HFFc6 (cell line): ENCODE results near the gene TRAPPC6A. TPM values are rescaled to one million over a fixed set of nuclear protein-coding genes. Genes with fewer than 3 reads are reported as not detected.
A peak's percentile ranks its signal among the peaks of the same experiment; 100 is the strongest.

ENCODE experiments used
- DNase-seq: peaks from one replicate; pipeline ENCODE4 v3.0.0-alpha.2; 2018
- H3K27ac Mint-ChIP-seq: 2 replicates; pipeline ENCODE4 v1.8.0; 2020; ENCODE audit warnings: mild to moderate bottlenecking, mixed read lengths
- H3K27me3 Mint-ChIP-seq: 2 replicates; pipeline ENCODE4 v1.8.0; 2021; ENCODE audit warnings: mild to moderate bottlenecking, moderate library complexity, mixed read lengths; ENCODE audit not compliant: insufficient read depth
- H3K36me3 Mint-ChIP-seq: 2 replicates; pipeline ENCODE4 v1.8.0; 2021; ENCODE audit warnings: low read depth, mixed read lengths
- H3K4me1 Mint-ChIP-seq: 2 replicates; pipeline ENCODE4 v1.8.0; 2020; ENCODE audit warnings: low read depth, mixed read lengths
- H3K4me3 Mint-ChIP-seq: 2 replicates; pipeline ENCODE4 v1.8.0; 2020; ENCODE audit warnings: mild to moderate bottlenecking, moderate library complexity, mixed read lengths
- H3K9me3 Mint-ChIP-seq: 2 replicates; pipeline ENCODE4 v1.8.0; 2020; ENCODE audit warnings: mild to moderate bottlenecking, mixed read lengths
- total RNA-seq, 6 experiments: library from RNA; stranded (reverse); fragmentation: NEBNext Ultra II Directional; extraction: Animal tissue kit (Norgen Biotek cat#: 25700); gene quantifications; 2 replicates in 1 of 6; 3 replicates in 5 of 6; pipeline ENCODE4 v1.2.3, GENCODE V29; 2021
- TF ChIP-seq, protein P1 (sequence below): fragments of 200-600 bp; sonication (generic); IDR thresholded peaks from 2 replicates; pipeline ENCODE4 v1.5.0; 2021; ENCODE audit warnings: antibody characterized with exemption, mild to moderate bottlenecking

TRAPPC6A gene
- total RNA-seq, 6 experiments from 2014 or later, result 3.5 to 6.9 (median 5.2) TPM

- Mint-ChIP-seq H3K9me3 (no peaks in the 10 kb centered on the region), H3K4me1 (peaks cover 17% of the 10 kb centered on the region; the same call in 1 of the 2 replicates), H3K27ac (no peak overlapping the region), H3K27me3 (no peaks in the 10 kb centered on the region; the same call in 1 of the 2 replicates), H3K4me3 (no peak overlapping the region), H3K36me3 (no peaks in the 10 kb centered on the region)
- TF ChIP-seq, protein P1, sequence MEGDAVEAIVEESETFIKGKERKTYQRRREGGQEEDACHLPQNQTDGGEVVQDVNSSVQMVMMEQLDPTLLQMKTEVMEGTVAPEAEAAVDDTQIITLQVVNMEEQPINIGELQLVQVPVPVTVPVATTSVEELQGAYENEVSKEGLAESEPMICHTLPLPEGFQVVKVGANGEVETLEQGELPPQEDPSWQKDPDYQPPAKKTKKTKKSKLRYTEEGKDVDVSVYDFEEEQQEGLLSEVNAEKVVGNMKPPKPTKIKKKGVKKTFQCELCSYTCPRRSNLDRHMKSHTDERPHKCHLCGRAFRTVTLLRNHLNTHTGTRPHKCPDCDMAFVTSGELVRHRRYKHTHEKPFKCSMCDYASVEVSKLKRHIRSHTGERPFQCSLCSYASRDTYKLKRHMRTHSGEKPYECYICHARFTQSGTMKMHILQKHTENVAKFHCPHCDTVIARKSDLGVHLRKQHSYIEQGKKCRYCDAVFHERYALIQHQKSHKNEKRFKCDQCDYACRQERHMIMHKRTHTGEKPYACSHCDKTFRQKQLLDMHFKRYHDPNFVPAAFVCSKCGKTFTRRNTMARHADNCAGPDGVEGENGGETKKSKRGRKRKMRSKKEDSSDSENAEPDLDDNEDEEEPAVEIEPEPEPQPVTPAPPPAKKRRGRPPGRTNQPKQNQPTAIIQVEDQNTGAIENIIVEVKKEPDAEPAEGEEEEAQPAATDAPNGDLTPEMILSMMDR, result no peak
- no peak for DNase-seq
Observed at GRCh38 chr19:45128146-45128545, 49.9 kb downstream of the TRAPPC6A start.

GRCh38 chr19:45126654-45127053 lies 51.4 kb downstream of the TRAPPC6A start:
- Mint-ChIP-seq H3K4me1 (peaks cover 17% of the 10 kb centered on the region; the same call in 1 of the 2 replicates), H3K36me3 (no peaks in the 10 kb centered on the region), H3K27me3 (no peaks in the 10 kb centered on the region; the same call in 1 of the 2 replicates)

GRCh38 chr19:45125975-45126493 lies 52.0 kb downstream of the TRAPPC6A start:
- peak; percentile 53 for DNase-seq
- Mint-ChIP-seq H3K27ac (peak overlapping the region; percentile 26; the same call in 1 of the 2 replicates), H3K9me3 (no peaks in the 10 kb centered on the region), H3K4me1 (peaks cover 16% of the 10 kb centered on the region; the same call in 1 of the 2 replicates), H3K27me3 (no peaks in the 10 kb centered on the region; the same call in 1 of the 2 replicates), H3K36me3 (no peaks in the 10 kb centered on the region), H3K4me3 (no peak overlapping the region)
- TF ChIP-seq, protein P1, result peak; percentile 90

More at GRCh38 chr19:45126654-45127053, 51.4 kb downstream of the TRAPPC6A start:
- TF ChIP-seq, protein P1, result no peak
- no peaks in the 10 kb centered on the region for H3K9me3 Mint-ChIP-seq
- no peak overlapping the region for H3K4me3 Mint-ChIP-seq
- DNase-seq, result no peak
- H3K27ac Mint-ChIP-seq, result no peak overlapping the region

DNA sequence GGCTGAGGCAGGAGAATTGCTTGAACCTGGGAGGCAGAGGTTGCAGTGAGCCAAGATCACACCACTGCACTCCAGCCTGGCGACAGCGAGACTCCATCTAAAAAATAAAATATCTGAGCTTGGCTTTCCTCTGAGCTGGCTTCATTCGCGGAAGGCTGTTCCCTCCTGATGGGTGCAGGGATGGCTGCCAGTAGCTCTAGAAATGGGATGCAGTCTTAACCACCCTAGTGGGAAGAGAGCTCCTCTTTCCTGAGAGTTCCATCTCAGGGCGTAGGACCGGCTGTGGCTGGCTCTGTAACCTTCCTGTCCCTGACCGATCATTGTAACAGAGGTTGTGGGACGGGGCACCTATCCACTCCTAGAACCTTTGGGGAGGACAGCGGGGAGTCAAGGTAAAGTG lies 52.7 kb downstream of the TRAPPC6A start:
- H3K4me1 Mint-ChIP-seq, result peaks cover 10% of the 10 kb centered on the region; the same call in 1 of the 2 replicates
- H3K36me3 Mint-ChIP-seq, result no peaks in the 10 kb centered on the region
- TF ChIP-seq, protein P1, result no peak
- H3K9me3 Mint-ChIP-seq, result no peaks in the 10 kb centered on the region
- H3K4me3 Mint-ChIP-seq, result no peak overlapping the region
- H3K27ac Mint-ChIP-seq, result no peak overlapping the region
- DNase-seq, result no peak
- H3K27me3 Mint-ChIP-seq, result no peaks in the 10 kb centered on the region; the same call in 1 of the 2 replicates

DNA sequence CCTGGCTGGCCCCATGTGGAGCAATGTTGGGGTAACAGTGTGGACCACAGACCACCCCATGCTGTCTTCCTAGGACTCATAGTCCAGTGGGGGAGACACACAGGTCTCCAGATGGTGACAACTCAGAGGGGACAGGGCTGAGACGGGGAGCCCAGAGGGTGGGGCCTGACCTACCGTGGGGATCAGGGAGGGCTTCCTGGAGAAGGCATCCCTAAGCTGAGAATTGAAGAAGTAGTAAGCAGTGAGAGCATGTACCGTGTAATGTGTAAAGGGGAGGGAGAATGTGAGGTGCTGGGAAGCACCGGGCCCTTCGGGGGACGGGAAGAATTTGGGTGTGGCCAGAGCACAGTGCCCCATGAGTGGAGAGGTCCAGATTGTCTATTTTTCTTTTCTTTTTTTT lies 54.0 kb downstream of the TRAPPC6A start:
- TF ChIP-seq, protein P1, result no peak
- Mint-ChIP-seq H3K9me3 (no peaks in the 10 kb centered on the region), H3K4me1 (peaks cover 10% of the 10 kb centered on the region; the same call in 1 of the 2 replicates), H3K27me3 (no peaks in the 10 kb centered on the region; the same call in 1 of the 2 replicates), H3K36me3 (no peaks in the 10 kb centered on the region), H3K27ac (no peak overlapping the region), H3K4me3 (no peak overlapping the region)
- DNase-seq, result no peak
